ENCODE results near the gene APC2. TPM values are rescaled to one million over a fixed set of nuclear protein-coding genes. Genes with fewer than 3 reads are reported as not detected.

Gene APC2
- total and polyA plus RNA-seq, 4 donors: under 0.01 to 0.06 (median 0.03) TPM

DNA sequence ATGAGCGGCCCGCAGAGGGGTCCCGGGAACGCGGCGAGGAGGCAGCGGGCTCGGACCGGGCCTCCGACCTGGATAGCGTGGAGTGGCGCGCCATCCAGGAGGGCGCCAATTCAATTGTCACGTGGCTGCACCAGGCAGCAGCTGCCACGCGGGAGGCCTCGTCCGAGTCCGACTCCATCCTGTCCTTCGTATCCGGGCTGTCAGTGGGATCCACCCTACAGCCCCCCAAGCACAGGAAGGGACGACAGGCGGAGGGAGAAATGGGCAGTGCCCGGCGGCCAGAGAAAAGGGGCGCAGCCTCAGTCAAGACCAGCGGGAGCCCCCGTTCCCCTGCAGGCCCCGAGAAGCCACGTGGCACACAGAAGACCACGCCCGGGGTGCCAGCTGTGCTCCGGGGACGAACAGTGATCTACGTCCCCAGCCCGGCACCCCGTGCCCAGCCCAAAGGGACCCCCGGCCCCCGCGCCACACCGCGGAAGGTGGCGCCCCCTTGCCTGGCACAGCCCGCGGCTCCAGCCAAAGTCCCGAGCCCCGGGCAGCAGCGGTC lies 18.4 kb downstream of the APC2 start (continued):
- TF ChIP-seq, protein P1, sequence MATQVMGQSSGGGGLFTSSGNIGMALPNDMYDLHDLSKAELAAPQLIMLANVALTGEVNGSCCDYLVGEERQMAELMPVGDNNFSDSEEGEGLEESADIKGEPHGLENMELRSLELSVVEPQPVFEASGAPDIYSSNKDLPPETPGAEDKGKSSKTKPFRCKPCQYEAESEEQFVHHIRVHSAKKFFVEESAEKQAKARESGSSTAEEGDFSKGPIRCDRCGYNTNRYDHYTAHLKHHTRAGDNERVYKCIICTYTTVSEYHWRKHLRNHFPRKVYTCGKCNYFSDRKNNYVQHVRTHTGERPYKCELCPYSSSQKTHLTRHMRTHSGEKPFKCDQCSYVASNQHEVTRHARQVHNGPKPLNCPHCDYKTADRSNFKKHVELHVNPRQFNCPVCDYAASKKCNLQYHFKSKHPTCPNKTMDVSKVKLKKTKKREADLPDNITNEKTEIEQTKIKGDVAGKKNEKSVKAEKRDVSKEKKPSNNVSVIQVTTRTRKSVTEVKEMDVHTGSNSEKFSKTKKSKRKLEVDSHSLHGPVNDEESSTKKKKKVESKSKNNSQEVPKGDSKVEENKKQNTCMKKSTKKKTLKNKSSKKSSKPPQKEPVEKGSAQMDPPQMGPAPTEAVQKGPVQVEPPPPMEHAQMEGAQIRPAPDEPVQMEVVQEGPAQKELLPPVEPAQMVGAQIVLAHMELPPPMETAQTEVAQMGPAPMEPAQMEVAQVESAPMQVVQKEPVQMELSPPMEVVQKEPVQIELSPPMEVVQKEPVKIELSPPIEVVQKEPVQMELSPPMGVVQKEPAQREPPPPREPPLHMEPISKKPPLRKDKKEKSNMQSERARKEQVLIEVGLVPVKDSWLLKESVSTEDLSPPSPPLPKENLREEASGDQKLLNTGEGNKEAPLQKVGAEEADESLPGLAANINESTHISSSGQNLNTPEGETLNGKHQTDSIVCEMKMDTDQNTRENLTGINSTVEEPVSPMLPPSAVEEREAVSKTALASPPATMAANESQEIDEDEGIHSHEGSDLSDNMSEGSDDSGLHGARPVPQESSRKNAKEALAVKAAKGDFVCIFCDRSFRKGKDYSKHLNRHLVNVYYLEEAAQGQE (IDR thresholded peaks at IDR 0.05): no peak

DNA sequence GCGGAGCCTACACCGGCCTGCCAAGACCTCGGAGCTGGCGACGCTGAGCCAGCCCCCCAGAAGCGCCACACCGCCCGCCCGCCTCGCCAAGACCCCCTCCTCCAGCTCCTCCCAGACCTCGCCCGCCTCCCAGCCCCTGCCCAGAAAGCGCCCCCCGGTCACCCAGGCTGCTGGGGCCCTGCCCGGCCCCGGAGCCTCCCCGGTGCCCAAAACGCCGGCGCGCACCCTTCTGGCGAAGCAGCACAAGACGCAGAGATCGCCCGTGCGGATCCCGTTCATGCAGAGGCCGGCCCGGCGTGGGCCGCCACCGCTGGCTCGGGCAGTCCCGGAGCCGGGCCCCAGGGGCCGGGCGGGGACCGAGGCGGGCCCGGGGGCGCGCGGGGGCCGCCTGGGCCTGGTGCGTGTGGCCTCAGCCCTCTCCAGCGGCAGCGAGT lies 18.9 kb downstream of the APC2 start:
- WGBS: 3% methylated on average over 47 of the region's 47 CpGs
- Histone ChIP-seq H3K4me3 (ENCODE audit: low read depth in 1 of 3, low read length in 3 of 3) (peak overlapping the region in 1 of 3 donors; percentile 50), H3K27me3 (ENCODE audit: control insufficient read depth in 4 of 4, insufficient read depth in 4 of 4, low read length in 3 of 4) (peaks cover 0 to 11% (median 7%) of the 10 kb centered on the region in 4 donors), H3K36me3 (ENCODE audit: control insufficient read depth in 4 of 4, insufficient read depth in 3 of 4, low read depth in 1 of 4, low read length in 3 of 4) (no peaks in the 10 kb centered on the region), H3K27ac (ENCODE audit: low read depth in 1 of 2, low read length in 2 of 2) (no peak overlapping the region), H3K9me3 (ENCODE audit: control insufficient read depth in 4 of 4, low read length in 3 of 4) (no peaks in the 10 kb centered on the region), H3K4me1 (ENCODE audit: control insufficient read depth in 4 of 4, insufficient read depth in 4 of 4, low read length in 3 of 4) (peaks cover 30 to 69% (median 44%) of the 10 kb centered on the region in 4 donors), H3K9ac (ENCODE audit: low read depth in 1 of 2, low read length in 2 of 2) (no peak overlapping the region)
- no peak for TF ChIP-seq JUND (IDR thresholded peaks at IDR 0.05)
- TF ChIP-seq, protein P2, sequence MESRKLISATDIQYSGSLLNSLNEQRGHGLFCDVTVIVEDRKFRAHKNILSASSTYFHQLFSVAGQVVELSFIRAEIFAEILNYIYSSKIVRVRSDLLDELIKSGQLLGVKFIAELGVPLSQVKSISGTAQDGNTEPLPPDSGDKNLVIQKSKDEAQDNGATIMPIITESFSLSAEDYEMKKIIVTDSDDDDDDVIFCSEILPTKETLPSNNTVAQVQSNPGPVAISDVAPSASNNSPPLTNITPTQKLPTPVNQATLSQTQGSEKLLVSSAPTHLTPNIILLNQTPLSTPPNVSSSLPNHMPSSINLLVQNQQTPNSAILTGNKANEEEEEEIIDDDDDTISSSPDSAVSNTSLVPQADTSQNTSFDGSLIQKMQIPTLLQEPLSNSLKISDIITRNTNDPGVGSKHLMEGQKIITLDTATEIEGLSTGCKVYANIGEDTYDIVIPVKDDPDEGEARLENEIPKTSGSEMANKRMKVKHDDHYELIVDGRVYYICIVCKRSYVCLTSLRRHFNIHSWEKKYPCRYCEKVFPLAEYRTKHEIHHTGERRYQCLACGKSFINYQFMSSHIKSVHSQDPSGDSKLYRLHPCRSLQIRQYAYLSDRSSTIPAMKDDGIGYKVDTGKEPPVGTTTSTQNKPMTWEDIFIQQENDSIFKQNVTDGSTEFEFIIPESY (IDR thresholded peaks at IDR 0.05): no peak
- no peak for TF ChIP-seq HNF4A (conservative IDR thresholded peaks at IDR 0.05)
- no peak for TF ChIP-seq RXRA (IDR thresholded peaks at IDR 0.05)
- TF ChIP-seq YY1 (IDR thresholded peaks at IDR 0.05): no peak
- no peak for TF ChIP-seq FOXA2 (IDR thresholded peaks at IDR 0.05)
- no peak for TF ChIP-seq RAD21 (IDR thresholded peaks at IDR 0.05)
- no peak for TF ChIP-seq GABPA (IDR thresholded peaks at IDR 0.05 in 1 of 2, conservative IDR thresholded peaks at IDR 0.05 in 1 of 2)
- no peak for TF ChIP-seq TAF1 (conservative IDR thresholded peaks at IDR 0.05)
- TF ChIP-seq CTCF (IDR thresholded peaks at IDR 0.05; ENCODE audit: low read depth, low read length, missing input control): no peak
- no peak for TF ChIP-seq HNF4G (IDR thresholded peaks at IDR 0.05)
- no peak for TF ChIP-seq EGR1 (IDR thresholded peaks at IDR 0.05; ENCODE audit: low read depth in 2 of 2)
- DNase-seq (ENCODE audit: low spot score): no peak
